GM12878 (cell line): ENCODE data around the gene CORO2B. TPM values are rescaled to one million over a fixed set of nuclear protein-coding genes. Genes with fewer than 3 reads are reported as not detected.

ENCODE experiments used
- ATAC-seq: fragments of 200-7000 bp; cut with Tn5 transposase; 3 replicates; pipeline ENCODE4 v1.9.1; 2020; ENCODE audit warnings: mild to moderate bottlenecking, moderate library complexity
- BruUV-seq: library from RNA; stranded (reverse); fragments of 400-500 nt; replicated peaks from 2 replicates; lab custom pipeline; 2021; lab: Mats Ljungman, UMichigan
- CTCF ChIA-PET: fragments of 300-600 bp; sonication (Branson Sonifier 250); formaldehyde crosslinking; extraction: SDS; loops from one replicate; lab custom pipeline; 2021; ENCODE audit warnings: inconsistent platforms; lab: Yijun Ruan, JAX
- POLR2A ChIA-PET: fragments of 350-600 bp; formaldehyde crosslinking; extraction: SDS; loops from one replicate; lab custom pipeline; 2021; ENCODE audit warnings: inconsistent platforms; lab: Charles Lee
- RAD21 ChIA-PET: fragments of 300-600 bp; sonication (Branson Sonifier 250); formaldehyde crosslinking; loops from one replicate; lab custom pipeline; 2023; ENCODE audit warnings: antibody characterized with exemption; ENCODE audit not compliant: unreplicated experiment; lab: Charles Lee
- SMC1A ChIA-PET: fragments of 300-600 bp; sonication (Branson Sonifier 250); formaldehyde crosslinking; loops from one replicate; lab custom pipeline; 2023; ENCODE audit not compliant: unreplicated experiment, uncharacterized antibody; lab: Charles Lee
- DNase-seq: peaks from one replicate; pipeline ENCODE4 v3.0.0-alpha.2; 2011; ENCODE audit warnings: low read depth, low spot score
- FAIRE-seq: peaks from 3 replicates; lab custom pipeline; 2011; peaks lifted over from hg19 to GRCh38; lab: Jason Lieb, UNC
- H2AFZ ChIP-seq: 2 replicates; pipeline ENCODE4 v1.6.0; 2011; ENCODE audit warnings: low read depth, low read length, control low read depth; ENCODE audit not compliant: control insufficient read depth
- H3K27ac ChIP-seq: 2 replicates; pipeline ENCODE4 v1.5.1; 2011; ENCODE audit warnings: control low read depth; ENCODE audit not compliant: control insufficient read depth, insufficient read depth
- H3K27me3 ChIP-seq, 2 experiments: replicated peaks in 1 of 2; 2 replicates each; pipeline versions ENCODE4 v1.6.0 to v1.6.1; 2011; ENCODE audit warnings: low read length in 1 of 2; ENCODE audit not compliant: control insufficient read depth in 2 of 2, insufficient read depth in 2 of 2
- H3K36me3 ChIP-seq, 2 experiments: 2 replicates each; pipeline ENCODE4 v1.5.1; 2011; ENCODE audit warnings: low read length in 1 of 2; ENCODE audit not compliant: control insufficient read depth in 2 of 2, insufficient read depth in 2 of 2
- H3K4me1 ChIP-seq: 2 replicates; pipeline ENCODE4 v1.6.1; 2011; ENCODE audit warnings: mild to moderate bottlenecking, low read length, moderate library complexity, mixed read lengths; ENCODE audit not compliant: control insufficient read depth, insufficient read depth
- H3K4me2 ChIP-seq: 2 replicates; pipeline ENCODE4 v1.6.0; 2011; ENCODE audit warnings: control low read depth; ENCODE audit not compliant: control insufficient read depth, insufficient read depth
- H3K4me3 ChIP-seq: fragments of 200-600 bp; sonication (generic); 2 replicates; pipeline ENCODE4 v1.5.1; 2016
- H3K79me2 ChIP-seq: 2 replicates; pipeline ENCODE4 v1.6.0; 2011; ENCODE audit warnings: low read length; ENCODE audit not compliant: control insufficient read depth, insufficient read depth
- H3K9ac ChIP-seq: 2 replicates; pipeline ENCODE4 v1.8.0; 2011; ENCODE audit warnings: low read length, control low read depth, mixed read lengths; ENCODE audit not compliant: control insufficient read depth, insufficient read depth
- H3K9me3 ChIP-seq: replicated peaks from 3 replicates; pipeline ENCODE4 v1.5.1; 2011; ENCODE audit warnings: mild to moderate bottlenecking, low read length; ENCODE audit not compliant: control insufficient read depth, insufficient read depth
- H4K20me1 ChIP-seq: 2 replicates; pipeline ENCODE4 v1.6.0; 2011; ENCODE audit not compliant: control insufficient read depth, insufficient read depth
- ATF3 ChIP-seq: IDR thresholded peaks from 2 replicates; pipeline ENCODE4 v1.6.1; 2011; ENCODE audit warnings: low read depth, mild to moderate bottlenecking, low read length, moderate library complexity, borderline replicate concordance; ENCODE audit errors: extremely low read depth
- BACH1 ChIP-seq: fragments of 450-650 bp; IDR thresholded peaks from 2 replicates; pipeline ENCODE4 v1.6.1; 2017; ENCODE audit warnings: mild to moderate bottlenecking, borderline replicate concordance
- BCL11A ChIP-seq: IDR thresholded peaks from 2 replicates; pipeline ENCODE4 v1.6.1; 2011; ENCODE audit warnings: low read depth, low read length
- BCLAF1 ChIP-seq: fragments of 450-650 bp; IDR thresholded peaks from 2 replicates; pipeline ENCODE4 v1.6.1; 2017; ENCODE audit warnings: antibody characterized with exemption, mild to moderate bottlenecking, moderate library complexity
- CBX3 ChIP-seq: fragments of 200-600 bp; sonication (generic); IDR thresholded peaks from 2 replicates; pipeline ENCODE4 v1.6.1; 2016; ENCODE audit warnings: low read depth, borderline replicate concordance
- CEBPB ChIP-seq, 2 experiments: fragments of 150-350 bp in 1 of 2; IDR thresholded peaks; 2 replicates each; pipeline ENCODE4 v1.6.1; 2012 to 2014; ENCODE audit warnings: low read depth in 2 of 2, low read length in 2 of 2, borderline replicate concordance in 1 of 2, inconsistent platforms in 1 of 2
- CREM ChIP-seq: IDR thresholded peaks from 2 replicates; pipeline ENCODE4 v1.6.1; 2014; ENCODE audit warnings: antibody characterized with exemption, low read depth
- NKRF ChIP-seq: fragments of 450-650 bp; conservative IDR thresholded peaks from 2 replicates; pipeline ENCODE4 v1.6.1; 2017; ENCODE audit warnings: mild to moderate bottlenecking, moderate library complexity
- NR2C2 ChIP-seq: IDR thresholded peaks from 2 replicates; pipeline ENCODE4 v1.6.1; 2011; ENCODE audit warnings: borderline replicate concordance, low read depth; ENCODE audit not compliant: control insufficient read depth, insufficient read length
- POLR2A ChIP-seq: IDR thresholded peaks from 2 replicates; pipeline ENCODE4 v1.6.1; 2011; ENCODE audit warnings: low read depth, mild to moderate bottlenecking, low read length
- RAD51 ChIP-seq: fragments of 450-650 bp; IDR thresholded peaks from 2 replicates; pipeline ENCODE4 v1.6.1; 2016; ENCODE audit warnings: moderate library complexity, mild to moderate bottlenecking, inconsistent platforms
- SPI1 ChIP-seq: IDR thresholded peaks from 2 replicates; pipeline ENCODE4 v1.6.1; 2011; ENCODE audit warnings: low read depth, mild to moderate bottlenecking, low read length, moderate library complexity, borderline replicate concordance; ENCODE audit not compliant: insufficient read depth
- TCF12 ChIP-seq: IDR thresholded peaks from 2 replicates; pipeline ENCODE4 v1.6.1; 2011; ENCODE audit warnings: low read depth, mild to moderate bottlenecking, low read length
- YBX1 ChIP-seq: fragments of 450-650 bp; IDR thresholded peaks from 2 replicates; pipeline ENCODE4 v1.6.1; 2016; ENCODE audit warnings: antibody characterized with exemption
- ZBTB40 ChIP-seq: fragments of 450-650 bp; IDR thresholded peaks from 2 replicates; pipeline ENCODE4 v1.6.1; 2016; ENCODE audit warnings: mild to moderate bottlenecking, moderate library complexity, borderline replicate concordance
- ZNF384 ChIP-seq: IDR thresholded peaks from 2 replicates; pipeline ENCODE4 v1.6.1; 2012; ENCODE audit warnings: low read depth, mild to moderate bottlenecking, low read length, improper control_type of control experiment, borderline replicate concordance
- ZNF622 ChIP-seq: fragments of 450-650 bp; IDR thresholded peaks from 2 replicates; pipeline ENCODE4 v1.6.1; 2017; ENCODE audit warnings: mild to moderate bottlenecking, inconsistent platforms
- WGBS: methylation state at CpG from one replicate; pipeline ENCODE4 v1.1.6; 2016; ENCODE audit warnings: low lambda C conversion rate; ENCODE audit not compliant: insufficient replicate concordance, insufficient coverage; ENCODE audit errors: missing lambda C conversion rate; 5-methylcytosine and 5-hydroxymethylcytosine counted together
- in situ Hi-C: fragments of 300-500 bp; cut with MboI; formaldehyde crosslinking; loops from 9 replicates; pipeline ENCODE4 v1.14.3; 2018; ENCODE audit warnings: mixed read lengths
- intact Hi-C: fragments of 100-400 bp; cut with micrococcal nuclease; formaldehyde crosslinking; loops from one replicate; pipeline ENCODE4 v1.14.2; 2022; ENCODE audit not compliant: unreplicated experiment
- polyA plus RNA-seq, 11 experiments: library from polyadenylated mRNA; depleted of rRNA in 4 of 11; unstranded in 6 of 11; stranded (reverse) in 5 of 11; fragments of >200 nt; fragmentation: Nextera tagmentation in 4 of 11; fragmentation: Illumina TruSeq in 1 of 11; extraction: Ambion mirVana in 4 of 11; extraction: Trizol in 1 of 11; gene quantifications; 1 replicate in 1 of 11; 2 replicates in 10 of 11; pipeline versions ENCODE4 v1.2.1 to v1.2.3, GENCODE V29; 2011 to 2016; ENCODE audit warnings: inconsistent platforms in 2 of 11, missing spikeins in 2 of 11, low read depth in 1 of 11
- total RNA-seq, 4 experiments: library from RNA; depleted of rRNA in 3 of 4; stranded (reverse); fragments of >200 nt in 3 of 4; fragmentation: Illumina TruSeq in 1 of 4; extraction: Trizol in 1 of 4; gene quantifications; 2 replicates each; pipeline versions ENCODE4 v1.2.1 to v1.2.3, GENCODE V29; 2013 to 2021

The CORO2B gene
- total and polyA plus RNA-seq, 10 of the 15 experiments (the other 5 are each of a cell fraction or from before 2014, with no cell fraction given): 0.05 to 0.73 (median 0.13) TPM; not detected in 4

- SMC1A ChIA-PET: no interaction called here
- Histone ChIP-seq H3K9me3 (no peaks in the 10 kb centered on the region), H3K4me2 (no peak overlapping the region), H3K36me3 (no peaks in the 10 kb centered on the region), H3K4me1 (no peaks in the 10 kb centered on the region), H3K4me3 (no peak overlapping the region), H2AFZ (no peak overlapping the region), H3K27ac (no peak overlapping the region), H3K27me3 (no peaks in the 10 kb centered on the region), H3K9ac (no peak overlapping the region), H3K79me2 (no peaks in the 10 kb centered on the region), H4K20me1 (no peaks in the 10 kb centered on the region)
- intact Hi-C loops (no loop called here), in situ Hi-C loops (no loop called here)
- no TSS peak for BruUV-seq
- DNase-seq (no peak), FAIRE-seq (no peak), ATAC-seq (no peak)
- RAD21 ChIA-PET: interaction anchor here (1.4 kb wide), 1 partner anchor 61 kb away, joined by 4 read pairs; no protein-coding TSS in a partner anchor
- CTCF ChIA-PET: no interaction called here
- WGBS: 66% methylated on average over 4 of the region's 4 CpGs
- POLR2A ChIA-PET: no interaction called here
- TF ChIP-seq SPI1 (no peak), POLR2A (no peak), RAD51 (no peak), NKRF (no peak), ZNF622 (no peak), CEBPB (IDR thresholded peaks at IDR 0.05; ENCODE audit: borderline replicate concordance in 1 of 2, low read depth in 2 of 2, low read length in 2 of 2) (no peak), BACH1 (no peak), BCL11A (no peak), BCLAF1 (no peak), ZNF384 (no peak), ATF3 (no peak), ZBTB40 (no peak), TCF12 (no peak), YBX1 (no peak), CBX3 (no peak), CREM (no peak), NR2C2 (no peak)
Measured at GRCh38 chr15:68767833-68768232, 189.0 kb downstream of the CORO2B start.
